HUDEP-2 (cell line): Measurements from ENCODE around the gene CLGN.

Experiments used
- DNase-seq, 76 experiments: peaks; one replicate each; lab custom pipeline; 2025; ENCODE audit not compliant: unreplicated experiment in 76 of 76; lab: John Stamatoyannopoulos, UW

Gene CLGN

GRCh38 chr4:140382732-140383131 lies 44.7 kb downstream of the CLGN start:
- no peak for DNase-seq

GRCh38 chr4:140374130-140374477 lies 53.3 kb downstream of the CLGN start:
- no peak for DNase-seq

- peak; percentile 47 to 99 (median 96) for DNase-seq
Measured at GRCh38 chr4:140373328-140374129, 53.9 kb downstream of the CLGN start, which contains the start of gene SCOC. Gene SCOC, plus strand, starts transcription at chr4:140373646. Its CDS starts 5,525 bp downstream, at chr4:140379171.

GRCh38 chr4:140372751-140373327 lies 54.6 kb downstream of the CLGN start:
- DNase-seq, result peak in 24 of 76 experiments; percentile 1 to 32 (median 8)

GRCh38 chr4:140368686-140369085 lies 58.8 kb downstream of the CLGN start:
- DNase-seq, result no peak

- no peak for DNase-seq
Measured at GRCh38 chr4:140367738-140368137, 59.7 kb downstream of the CLGN start.

- DNase-seq, result no peak
Measured at GRCh38 chr4:140363558-140363957, 63.9 kb downstream of the CLGN start.

GRCh38 chr4:140363051-140363450 lies 64.4 kb downstream of the CLGN start:
- DNase-seq, result no peak

- no peak for DNase-seq
Measured at GRCh38 chr4:140361099-140361498, 66.3 kb downstream of the CLGN start.

- DNase-seq, result peak in 72 of 76 experiments; percentile 2 to 80 (median 52)
Measured at GRCh38 chr4:140359562-140360427, 67.7 kb downstream of the CLGN start.

GRCh38 chr4:140358281-140358680 lies 69.2 kb downstream of the CLGN start:
- no peak for DNase-seq

GRCh38 chr4:140357868-140358267 lies 69.6 kb downstream of the CLGN start:
- DNase-seq, result no peak

GRCh38 chr4:140355288-140355687 lies 72.2 kb downstream of the CLGN start:
- no peak for DNase-seq

- no peak for DNase-seq
Measured at GRCh38 chr4:140353786-140354185, 73.7 kb downstream of the CLGN start.

- DNase-seq, result no peak
Measured at GRCh38 chr4:140351093-140352075, 76.1 kb downstream of the CLGN start.

- no peak for DNase-seq
Measured at GRCh38 chr4:140349816-140350215, 77.6 kb downstream of the CLGN start.

GRCh38 chr4:140346136-140346535 lies 81.3 kb downstream of the CLGN start:
- DNase-seq, result no peak

GRCh38 chr4:140344621-140345020 lies 82.8 kb downstream of the CLGN start:
- no peak for DNase-seq

GRCh38 chr4:140344101-140344500 lies 83.3 kb downstream of the CLGN start:
- no peak for DNase-seq

- peak in 1 of 76 experiments; percentile 15 for DNase-seq
Measured at GRCh38 chr4:140343303-140343702, 84.1 kb downstream of the CLGN start.
